ENCODE measurements around the gene HOXA7.

DNA sequence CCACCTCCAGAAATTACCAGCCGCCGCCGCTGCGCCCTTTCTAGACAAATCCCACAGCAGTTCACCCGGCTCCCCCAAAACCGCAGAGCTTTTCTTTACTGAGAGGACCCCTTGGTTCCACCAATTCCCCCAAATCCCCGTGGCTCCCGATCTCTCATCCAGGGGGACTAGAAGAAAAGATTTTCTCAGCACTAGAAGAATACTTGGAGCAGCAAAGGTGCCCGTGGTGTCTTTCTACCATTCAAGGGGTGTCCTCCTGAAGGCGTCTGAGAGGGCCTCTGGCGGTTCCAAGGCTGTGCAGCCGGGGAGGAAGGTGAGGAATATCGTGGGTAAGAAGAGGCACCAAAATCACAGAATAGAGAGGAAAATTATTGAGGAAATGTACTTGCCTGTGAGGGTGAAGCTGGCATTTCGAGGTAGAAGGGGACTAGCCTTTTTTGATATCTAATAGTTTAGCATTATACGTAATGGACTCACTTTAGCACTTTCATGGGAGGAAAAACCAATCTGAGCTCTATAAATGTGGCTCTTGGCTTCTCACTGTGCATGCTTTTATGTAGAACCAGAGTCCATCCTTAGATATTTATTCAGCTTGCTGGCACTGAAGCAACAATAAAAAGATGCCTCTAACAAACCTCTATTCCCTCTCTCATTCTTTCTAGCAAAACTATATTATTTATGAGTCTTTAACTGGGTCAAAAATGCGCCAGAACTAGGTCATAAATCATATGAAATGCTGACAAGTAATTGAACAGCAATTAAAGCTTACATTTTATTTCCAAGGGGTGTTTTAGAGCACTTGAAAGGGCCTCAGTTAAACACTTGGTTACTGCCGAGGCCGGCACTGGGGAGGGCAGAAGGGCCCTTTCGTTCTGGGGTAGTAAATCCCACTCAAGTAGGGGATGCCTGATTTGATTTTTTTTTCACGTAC is 40.2 kb downstream of the HOXA7 start:
- TF ChIP-seq, protein P1, sequence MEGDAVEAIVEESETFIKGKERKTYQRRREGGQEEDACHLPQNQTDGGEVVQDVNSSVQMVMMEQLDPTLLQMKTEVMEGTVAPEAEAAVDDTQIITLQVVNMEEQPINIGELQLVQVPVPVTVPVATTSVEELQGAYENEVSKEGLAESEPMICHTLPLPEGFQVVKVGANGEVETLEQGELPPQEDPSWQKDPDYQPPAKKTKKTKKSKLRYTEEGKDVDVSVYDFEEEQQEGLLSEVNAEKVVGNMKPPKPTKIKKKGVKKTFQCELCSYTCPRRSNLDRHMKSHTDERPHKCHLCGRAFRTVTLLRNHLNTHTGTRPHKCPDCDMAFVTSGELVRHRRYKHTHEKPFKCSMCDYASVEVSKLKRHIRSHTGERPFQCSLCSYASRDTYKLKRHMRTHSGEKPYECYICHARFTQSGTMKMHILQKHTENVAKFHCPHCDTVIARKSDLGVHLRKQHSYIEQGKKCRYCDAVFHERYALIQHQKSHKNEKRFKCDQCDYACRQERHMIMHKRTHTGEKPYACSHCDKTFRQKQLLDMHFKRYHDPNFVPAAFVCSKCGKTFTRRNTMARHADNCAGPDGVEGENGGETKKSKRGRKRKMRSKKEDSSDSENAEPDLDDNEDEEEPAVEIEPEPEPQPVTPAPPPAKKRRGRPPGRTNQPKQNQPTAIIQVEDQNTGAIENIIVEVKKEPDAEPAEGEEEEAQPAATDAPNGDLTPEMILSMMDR (IDR thresholded peaks at IDR 0.05), result no peak
- no peak for TF ChIP-seq POLR2A (IDR thresholded peaks at IDR 0.05)

Data from Peyer's patch (tissue), 4 donors.